GM23248 (cell line): ENCODE data around the gene MAGI1. TPM values are rescaled to one million over a fixed set of nuclear protein-coding genes. Genes with fewer than 3 reads are reported as not detected.

Source experiments
- DNase-seq: peaks from one replicate; pipeline ENCODE4 v3.0.0-alpha.2; 2015
- H2AFZ ChIP-seq: fragments of 200-600 bp; sonication (generic); 2 replicates; pipeline ENCODE4 v1.6.1; 2016; ENCODE audit warnings: antibody characterized with exemption
- H3F3A ChIP-seq: fragments of 200-600 bp; sonication (generic); 2 replicates; pipeline ENCODE4 v1.6.1; 2016; ENCODE audit warnings: mild to moderate bottlenecking, antibody characterized with exemption, mixed run types; ENCODE audit not compliant: insufficient read depth
- H3K27ac ChIP-seq: fragments of 200-600 bp; sonication (generic); 2 replicates; pipeline ENCODE4 v1.5.1; 2016; ENCODE audit warnings: mild to moderate bottlenecking
- H3K27me3 ChIP-seq: fragments of 200-600 bp; sonication (generic); replicated peaks from 2 replicates; pipeline ENCODE4 v1.6.1; 2016; ENCODE audit warnings: mild to moderate bottlenecking; ENCODE audit not compliant: insufficient read depth
- H3K36me3 ChIP-seq: fragments of 200-600 bp; sonication (generic); 2 replicates; pipeline ENCODE4 v1.6.1; 2016; ENCODE audit warnings: low read depth, mild to moderate bottlenecking
- H3K4me1 ChIP-seq: fragments of 200-600 bp; sonication (generic); 2 replicates; pipeline ENCODE4 v1.6.1; 2016; ENCODE audit warnings: mild to moderate bottlenecking; ENCODE audit not compliant: insufficient read depth
- H3K4me2 ChIP-seq: fragments of 200-600 bp; sonication (generic); one replicate; pipeline ENCODE4 v1.6.1; 2016; ENCODE audit warnings: mild to moderate bottlenecking; ENCODE audit not compliant: unreplicated experiment
- H3K4me3 ChIP-seq: fragments of 200-600 bp; sonication (generic); 2 replicates; pipeline ENCODE4 v1.5.1; 2016; ENCODE audit warnings: mild to moderate bottlenecking
- H3K79me2 ChIP-seq: fragments of 200-600 bp; sonication (generic); 2 replicates; pipeline ENCODE4 v1.6.1; 2016; ENCODE audit warnings: mild to moderate bottlenecking; ENCODE audit not compliant: insufficient read depth
- H3K9ac ChIP-seq: fragments of 200-600 bp; sonication (generic); 2 replicates; pipeline ENCODE4 v1.6.1; 2016; ENCODE audit warnings: mild to moderate bottlenecking
- H3K9me2 ChIP-seq: fragments of 200-600 bp; sonication (generic); 2 replicates; pipeline ENCODE4 v1.6.1; 2016; ENCODE audit warnings: mixed run types, mild to moderate bottlenecking, moderate library complexity; ENCODE audit not compliant: insufficient read depth
- H3K9me3 ChIP-seq: fragments of 200-600 bp; sonication (generic); one replicate; pipeline ENCODE4 v1.6.1; 2017; ENCODE audit warnings: low read depth
- H4K20me1 ChIP-seq: fragments of 200-600 bp; sonication (generic); 2 replicates; pipeline ENCODE4 v1.6.0; 2016; ENCODE audit not compliant: insufficient read depth
- EZH2 ChIP-seq: fragments of 200-600 bp; sonication (generic); IDR thresholded peaks from 2 replicates; pipeline ENCODE4 v1.6.1; 2018; ENCODE audit warnings: antibody characterized with exemption, mild to moderate bottlenecking; ENCODE audit not compliant: insufficient read depth, poor library complexity, severe bottlenecking
- EZH2phosphoT487 ChIP-seq: fragments of 200-600 bp; sonication (generic); IDR thresholded peaks from 2 replicates; pipeline ENCODE4 v1.6.1; 2018; ENCODE audit warnings: antibody characterized with exemption, moderate library complexity, mild to moderate bottlenecking, low read depth; ENCODE audit not compliant: insufficient read depth
- WGBS, 2 experiments: methylation state at CpG; one replicate each; pipeline ENCODE4 v1.1.6; 2015 to 2017; ENCODE audit warnings: low lambda C conversion rate in 2 of 2, low coverage in 1 of 2; ENCODE audit errors: missing lambda C conversion rate in 2 of 2; 5-methylcytosine and 5-hydroxymethylcytosine counted together
- in situ Hi-C: fragments of 300-500 bp; cut with MboI; formaldehyde crosslinking; loops from 2 replicates; pipeline ENCODE4 v1.15.0; 2020
- polyA plus RNA-seq: library from polyadenylated mRNA; unstranded; fragments of >200 nt; fragmentation: Nextera tagmentation; extraction: Ambion mirVana; gene quantifications from 2 replicates; pipeline ENCODE4 v1.2.1, GENCODE V29; 2016
- total RNA-seq: library from RNA; depleted of rRNA; stranded (reverse); fragments of >200 nt; shearing (Covaris generic); gene quantifications from 2 replicates; pipeline ENCODE4 v1.2.3, GENCODE V29; 2014

MAGI1 gene
- total and polyA plus RNA-seq, 2 experiments from 2014 or later: 7.3 to 13.8 TPM

DNA sequence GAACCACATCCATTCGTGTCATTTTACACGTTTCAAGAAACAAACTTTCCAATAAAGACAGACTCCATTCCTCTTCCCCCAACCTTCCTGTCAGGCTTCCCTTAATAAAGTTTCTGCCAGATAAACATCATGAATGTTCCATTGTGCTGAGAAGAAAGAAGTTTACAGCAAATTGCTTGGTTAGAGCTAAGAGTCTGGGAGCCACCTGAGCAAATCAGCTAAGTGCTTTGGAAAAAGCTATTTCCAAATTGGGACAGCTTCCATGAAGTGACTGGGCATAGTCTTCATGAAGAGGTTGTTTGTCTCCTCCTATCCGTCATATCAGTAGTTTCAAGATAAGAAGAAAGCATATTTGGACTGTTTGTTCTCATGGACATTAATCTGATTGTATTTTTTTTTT lies 77.0 kb downstream of the MAGI1 start:
- H3K4me2 ChIP-seq: no peak overlapping the region
- H3K9me3 ChIP-seq: no peaks in the 10 kb centered on the region
- no peaks in the 10 kb centered on the region for H4K20me1 ChIP-seq
- H2AFZ ChIP-seq: no peak overlapping the region
- no peaks in the 10 kb centered on the region for H3K36me3 ChIP-seq
- 77 to 78% methylated on average over 3 of the region's 3 CpGs for WGBS, 2 experiments
- no peaks in the 10 kb centered on the region for H3K27me3 ChIP-seq
- H3K9ac ChIP-seq: no peak overlapping the region
- no peak for DNase-seq
- no peaks in the 10 kb centered on the region for H3K9me2 ChIP-seq
- in situ Hi-C loops: no loop called here
- no peak overlapping the region for H3K27ac ChIP-seq
- H3K4me3 ChIP-seq: no peak overlapping the region
- peaks cover 3% of the 10 kb centered on the region; the same call in 1 of the 2 replicates for H3F3A ChIP-seq
- no peak for TF ChIP-seq EZH2
- peaks cover 93% of the 10 kb centered on the region for H3K79me2 ChIP-seq
- peaks cover 25% of the 10 kb centered on the region for H3K4me1 ChIP-seq

DNA sequence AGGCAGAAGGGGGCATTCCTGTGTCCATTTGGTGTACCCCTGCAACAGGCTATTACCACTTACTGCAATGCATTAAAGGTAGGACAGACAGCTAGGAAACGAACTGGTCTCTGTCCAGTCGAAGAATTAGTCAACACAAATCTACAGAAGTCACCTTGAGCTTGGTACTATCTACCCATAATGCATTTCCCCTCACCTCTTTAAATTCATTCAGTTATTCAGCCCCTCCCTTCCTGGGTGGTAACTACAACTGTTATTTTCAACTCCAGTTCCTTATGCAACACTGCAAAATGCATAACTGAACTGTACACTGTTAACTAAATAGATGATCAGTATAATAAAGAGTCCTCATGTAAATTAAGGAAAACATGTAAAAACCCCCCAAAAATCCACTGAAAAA lies 77.6 kb downstream of the MAGI1 start:
- Histone ChIP-seq H3K9me2 (no peaks in the 10 kb centered on the region), H3K4me2 (no peak overlapping the region), H4K20me1 (no peaks in the 10 kb centered on the region), H3K9me3 (no peaks in the 10 kb centered on the region), H3K9ac (no peak overlapping the region), H3K27me3 (no peaks in the 10 kb centered on the region), H2AFZ (no peak overlapping the region), H3K79me2 (peaks cover 93% of the 10 kb centered on the region), H3K27ac (no peak overlapping the region), H3F3A (peaks cover 8% of the 10 kb centered on the region; the same call in 1 of the 2 replicates), H3K4me3 (no peak overlapping the region), H3K4me1 (peaks cover 30% of the 10 kb centered on the region), H3K36me3 (no peaks in the 10 kb centered on the region)
- 96% methylated on average over 2 of the region's 2 CpGs for WGBS, 2 experiments
- no peak for DNase-seq
- in situ Hi-C loops: no loop called here
- TF ChIP-seq EZH2phosphoT487 (no peak), EZH2 (no peak)

- in situ Hi-C loops: no loop called here
- H3K79me2 ChIP-seq: peaks cover 90% of the 10 kb centered on the region
- peak overlapping the region; percentile 32 for H3K4me2 ChIP-seq
- no peak for TF ChIP-seq EZH2phosphoT487
- TF ChIP-seq EZH2: no peak
- H2AFZ ChIP-seq: no peak overlapping the region
- no peak overlapping the region for H3K27ac ChIP-seq
- H3K9ac ChIP-seq: no peak overlapping the region
- peaks cover 19% of the 10 kb centered on the region for H3F3A ChIP-seq
- DNase-seq: no peak
- no peaks in the 10 kb centered on the region for H3K9me2 ChIP-seq
- no peaks in the 10 kb centered on the region for H3K9me3 ChIP-seq
- H3K36me3 ChIP-seq: no peaks in the 10 kb centered on the region
- 60% methylated on average over 6 of the region's 6 CpGs for WGBS, 2 experiments
- H3K27me3 ChIP-seq: no peaks in the 10 kb centered on the region
- no peak overlapping the region for H3K4me3 ChIP-seq
- peaks cover 40% of the 10 kb centered on the region for H3K4me1 ChIP-seq
- H4K20me1 ChIP-seq: no peaks in the 10 kb centered on the region
Measured at GRCh38 chr3:65960087-65960486, 78.6 kb downstream of the MAGI1 start.

DNA sequence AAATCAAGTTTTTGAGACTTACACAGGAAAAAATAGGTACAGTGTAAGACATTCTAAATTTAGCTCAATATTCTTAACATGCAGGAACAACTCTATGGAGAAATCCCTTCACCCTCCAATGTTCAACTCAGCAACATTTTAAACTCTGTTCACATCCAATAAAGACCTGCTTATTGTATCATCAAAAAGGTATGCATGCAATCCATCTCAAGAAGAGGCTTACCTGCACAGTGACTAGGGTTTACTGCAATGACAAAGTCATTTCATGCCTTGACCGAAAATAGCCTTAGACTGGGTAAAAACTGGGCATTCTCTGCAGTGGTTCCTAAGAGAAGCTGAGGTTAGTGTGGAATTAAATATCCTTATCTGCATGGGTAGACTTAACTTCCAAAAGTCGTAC lies 80.5 kb downstream of the MAGI1 start:
- WGBS, 2 experiments: 90 to 98% methylated on average over 2 of the region's 2 CpGs
- H3K36me3 ChIP-seq: no peaks in the 10 kb centered on the region
- H3K27ac ChIP-seq: no peak overlapping the region
- no peak overlapping the region for H2AFZ ChIP-seq
- peaks cover 93% of the 10 kb centered on the region for H3K79me2 ChIP-seq
- H4K20me1 ChIP-seq: no peaks in the 10 kb centered on the region
- TF ChIP-seq EZH2 (no peak), EZH2phosphoT487 (no peak)
- peaks cover 43% of the 10 kb centered on the region for H3K4me1 ChIP-seq
- no peak overlapping the region for H3K4me3 ChIP-seq
- DNase-seq: no peak
- H3K4me2 ChIP-seq: no peak overlapping the region
- H3K9me2 ChIP-seq: no peaks in the 10 kb centered on the region
- no peaks in the 10 kb centered on the region for H3K27me3 ChIP-seq
- in situ Hi-C loops: no loop called here
- peaks cover 29% of the 10 kb centered on the region for H3F3A ChIP-seq
- no peaks in the 10 kb centered on the region for H3K9me3 ChIP-seq
- H3K9ac ChIP-seq: no peak overlapping the region
